GM23338 (cell line): ENCODE results near the gene CMPK1. TPM values are rescaled to one million over a fixed set of nuclear protein-coding genes. Genes with fewer than 3 reads are reported as not detected.

Experiments
- ATAC-seq: fragments of 200-7000 bp; cut with Tn5 transposase; 3 replicates; pipeline ENCODE4 v1.9.1; 2020
- DNase-seq: peaks from one replicate; pipeline ENCODE4 v3.0.0-alpha.2; 2015; ENCODE audit warnings: low spot score
- H2AFZ ChIP-seq: fragments of 200-600 bp; sonication (generic); 2 replicates; pipeline ENCODE4 v1.8.0; 2016; ENCODE audit warnings: antibody characterized with exemption, mild to moderate bottlenecking, moderate library complexity
- H3F3A ChIP-seq: fragments of 200-600 bp; sonication (generic); replicated peaks from 2 replicates; pipeline ENCODE4 v1.8.0; 2017; ENCODE audit warnings: antibody characterized with exemption, mixed run types, low read depth
- H3K27ac ChIP-seq: fragments of 200-600 bp; sonication (generic); 2 replicates; pipeline ENCODE4 v1.6.1; 2016; ENCODE audit warnings: low read depth
- H3K27me3 ChIP-seq: fragments of 200-600 bp; sonication (generic); 2 replicates; pipeline ENCODE4 v1.8.0; 2016; ENCODE audit warnings: mild to moderate bottlenecking, mixed run types, moderate library complexity; ENCODE audit not compliant: insufficient read depth
- H3K36me3 ChIP-seq: fragments of 200-600 bp; sonication (generic); 2 replicates; pipeline ENCODE4 v1.8.0; 2016; ENCODE audit warnings: mild to moderate bottlenecking; ENCODE audit not compliant: insufficient read depth
- H3K4me1 ChIP-seq: fragments of 200-600 bp; sonication (generic); 2 replicates; pipeline ENCODE4 v1.8.0; 2016; ENCODE audit warnings: mild to moderate bottlenecking, moderate library complexity; ENCODE audit not compliant: insufficient read depth
- H3K4me2 ChIP-seq: fragments of 200-600 bp; sonication (generic); 2 replicates; pipeline ENCODE4 v1.7.1; 2017; ENCODE audit warnings: mixed run types
- H3K4me3 ChIP-seq: fragments of 200-600 bp; sonication (generic); 2 replicates; pipeline ENCODE4 v1.6.1; 2016; ENCODE audit warnings: mixed run types
- H3K79me2 ChIP-seq: fragments of 200-600 bp; sonication (generic); replicated peaks from 2 replicates; pipeline ENCODE4 v1.8.0; 2017; ENCODE audit warnings: mild to moderate bottlenecking; ENCODE audit not compliant: insufficient read depth
- H3K9me2 ChIP-seq: fragments of 200-600 bp; sonication (generic); 2 replicates; pipeline ENCODE4 v1.8.0; 2017; ENCODE audit not compliant: insufficient read depth
- H4K20me1 ChIP-seq: fragments of 200-600 bp; sonication (generic); replicated peaks from 2 replicates; pipeline ENCODE4 v1.8.0; 2017; ENCODE audit warnings: mild to moderate bottlenecking; ENCODE audit not compliant: insufficient read depth
- H3K27ac Mint-ChIP-seq: 2 replicates; pipeline ENCODE4 v1.8.0; 2020; ENCODE audit warnings: inconsistent platforms, mild to moderate bottlenecking, moderate library complexity, mixed read lengths
- H3K27me3 Mint-ChIP-seq: 3 replicates; pipeline ENCODE4 v1.8.0; 2022; ENCODE audit warnings: low read depth, mild to moderate bottlenecking, moderate library complexity, mixed read lengths, inconsistent platforms; ENCODE audit not compliant: insufficient read depth, poor library complexity
- H3K36me3 Mint-ChIP-seq: 3 replicates; pipeline ENCODE4 v1.8.0; 2021; ENCODE audit warnings: low read depth, mild to moderate bottlenecking, inconsistent platforms, moderate library complexity, mixed read lengths
- H3K4me1 Mint-ChIP-seq: 3 replicates; pipeline ENCODE4 v1.8.0; 2020; ENCODE audit warnings: mild to moderate bottlenecking, inconsistent platforms, mixed read lengths
- H3K4me3 Mint-ChIP-seq: 3 replicates; pipeline ENCODE4 v1.8.0; 2021; ENCODE audit warnings: moderate library complexity, mild to moderate bottlenecking, inconsistent platforms, mixed read lengths
- H3K9me3 Mint-ChIP-seq: 3 replicates; pipeline ENCODE4 v1.8.0; 2020; ENCODE audit warnings: moderate library complexity, mild to moderate bottlenecking, inconsistent platforms, mixed read lengths
- REST ChIP-seq: IDR thresholded peaks from one replicate; pipeline ENCODE4 v1.6.1; 2018; ENCODE audit warnings: antibody characterized with exemption; ENCODE audit not compliant: unreplicated experiment
- STAT1 ChIP-seq: IDR thresholded peaks from one replicate; pipeline ENCODE4 v1.6.1; 2016; ENCODE audit warnings: antibody characterized with exemption; ENCODE audit not compliant: unreplicated experiment
- ZNF331 ChIP-seq: fragments of 250-450 bp; sonication (Bioruptor Pico); IDR thresholded peaks from 2 replicates; pipeline ENCODE4 v1.5.0; 2020; ENCODE audit warnings: low read depth, mild to moderate bottlenecking, moderate library complexity
- ZNF462 ChIP-seq: fragments of 250-450 bp; sonication (Bioruptor Pico); IDR thresholded peaks from 2 replicates; pipeline ENCODE4 v1.5.0; 2020; ENCODE audit warnings: mild to moderate bottlenecking, moderate library complexity
- polyA plus RNA-seq: library from polyadenylated mRNA; unstranded; fragments of >200 nt; fragmentation: Nextera tagmentation; extraction: Ambion mirVana; gene quantifications from 2 replicates; pipeline ENCODE4 v1.2.1, GENCODE V29; 2016
- total RNA-seq: library from RNA; depleted of rRNA; stranded (reverse); fragments of >200 nt; shearing (Covaris generic); gene quantifications from 2 replicates; pipeline ENCODE4 v1.2.3, GENCODE V29; 2014

CMPK1 gene
- total and polyA plus RNA-seq, 2 experiments from 2014 or later, result 22.8 to 28.6 TPM

- no peak for TF ChIP-seq ZNF462 (CRISPR knock-in tag)
- no peak for TF ChIP-seq STAT1
- TF ChIP-seq ZNF331 (CRISPR knock-in tag), result no peak
Measured at GRCh38 chr1:47361380-47361779, 27.8 kb downstream of the CMPK1 start (continued).

- H3K36me3 Mint-ChIP-seq, result no peaks in the 10 kb centered on the region
- no peaks in the 10 kb centered on the region for H3K4me1 Mint-ChIP-seq
- Histone ChIP-seq H3K27me3 (no peaks in the 10 kb centered on the region), H3F3A (no peaks in the 10 kb centered on the region), H2AFZ (no peak overlapping the region), H4K20me1 (peaks cover 8% of the 10 kb centered on the region), H3K4me2 (no peak overlapping the region), H3K4me3 (no peak overlapping the region), H3K4me1 (no peaks in the 10 kb centered on the region), H3K36me3 (no peaks in the 10 kb centered on the region), H3K9me2 (no peaks in the 10 kb centered on the region), H3K79me2 (no peaks in the 10 kb centered on the region; the same call in none of the 2 replicates), H3K27ac (no peak overlapping the region)
- no peaks in the 10 kb centered on the region for H3K9me3 Mint-ChIP-seq
- no peak for DNase-seq
- H3K27me3 Mint-ChIP-seq, result peaks cover 3% of the 10 kb centered on the region
- no peak overlapping the region for H3K4me3 Mint-ChIP-seq
- ATAC-seq, result no peak
- H3K27ac Mint-ChIP-seq, result no peak overlapping the region
- TF ChIP-seq REST (no peak), STAT1 (no peak), ZNF462 (CRISPR knock-in tag) (no peak)
Measured at GRCh38 chr1:47362828-47363227, 29.2 kb downstream of the CMPK1 start.
